ENCODE results near the gene CROCC2. TPM values are rescaled to one million over a fixed set of nuclear protein-coding genes. Genes with fewer than 3 reads are reported as not detected.

The CROCC2 gene
- total RNA-seq, 1 donor from 2014 or later, result 2.9 TPM

DNA sequence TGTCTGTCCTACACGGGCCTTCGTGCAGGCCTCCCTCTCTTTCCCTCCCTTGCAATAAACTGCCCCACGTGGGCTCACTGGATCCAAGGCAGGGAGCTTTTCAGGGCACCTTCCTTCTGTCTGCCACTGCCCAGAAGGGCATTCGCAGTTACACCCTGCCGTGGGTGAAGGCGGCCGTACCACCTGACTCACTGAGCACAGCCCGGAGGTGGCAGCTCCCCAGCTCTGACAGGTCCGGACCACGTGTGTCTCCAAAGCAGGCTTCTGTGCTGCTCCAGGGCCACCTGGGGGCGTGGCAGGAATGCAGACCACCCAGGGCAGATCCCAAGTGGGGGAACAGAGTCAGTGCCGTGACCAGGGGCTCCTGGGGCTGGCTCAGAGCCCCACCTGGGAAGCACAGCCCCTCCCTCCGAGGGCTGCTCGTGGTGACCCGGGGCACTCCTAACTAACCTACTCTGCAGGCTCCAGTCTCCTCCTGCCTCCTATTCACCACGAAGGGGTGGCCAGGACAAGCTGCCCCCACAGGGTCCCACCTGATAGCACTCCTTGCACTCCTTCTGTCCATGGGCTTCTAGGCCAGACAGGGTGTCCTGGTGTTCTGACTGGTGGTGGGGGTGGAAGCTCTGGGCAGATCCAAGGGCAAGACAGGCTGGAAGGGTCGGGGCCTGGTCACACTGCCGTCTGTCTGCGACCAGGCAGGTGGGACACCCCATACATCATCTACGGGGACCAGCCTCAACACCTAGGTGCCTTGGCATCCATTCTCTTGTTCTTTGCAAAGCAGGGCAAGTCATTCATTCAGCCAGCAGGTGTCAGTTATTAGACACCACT lies 102.0 kb downstream of the CROCC2 start:
- Histone ChIP-seq H3K36me3 (peaks cover 11 to 15% of the 10 kb centered on the region in 2 donors), H3K9me3 (peaks cover 12 to 31% of the 10 kb centered on the region in 2 donors), H3K4me1 (peaks cover 4 to 18% of the 10 kb centered on the region in 2 donors), H3K27ac (peak overlapping the region in 1 of 2 donors; percentile 64), H3K4me3 (no peak overlapping the region), H3K27me3 (no peaks in the 10 kb centered on the region)
- TF ChIP-seq, protein P1, sequence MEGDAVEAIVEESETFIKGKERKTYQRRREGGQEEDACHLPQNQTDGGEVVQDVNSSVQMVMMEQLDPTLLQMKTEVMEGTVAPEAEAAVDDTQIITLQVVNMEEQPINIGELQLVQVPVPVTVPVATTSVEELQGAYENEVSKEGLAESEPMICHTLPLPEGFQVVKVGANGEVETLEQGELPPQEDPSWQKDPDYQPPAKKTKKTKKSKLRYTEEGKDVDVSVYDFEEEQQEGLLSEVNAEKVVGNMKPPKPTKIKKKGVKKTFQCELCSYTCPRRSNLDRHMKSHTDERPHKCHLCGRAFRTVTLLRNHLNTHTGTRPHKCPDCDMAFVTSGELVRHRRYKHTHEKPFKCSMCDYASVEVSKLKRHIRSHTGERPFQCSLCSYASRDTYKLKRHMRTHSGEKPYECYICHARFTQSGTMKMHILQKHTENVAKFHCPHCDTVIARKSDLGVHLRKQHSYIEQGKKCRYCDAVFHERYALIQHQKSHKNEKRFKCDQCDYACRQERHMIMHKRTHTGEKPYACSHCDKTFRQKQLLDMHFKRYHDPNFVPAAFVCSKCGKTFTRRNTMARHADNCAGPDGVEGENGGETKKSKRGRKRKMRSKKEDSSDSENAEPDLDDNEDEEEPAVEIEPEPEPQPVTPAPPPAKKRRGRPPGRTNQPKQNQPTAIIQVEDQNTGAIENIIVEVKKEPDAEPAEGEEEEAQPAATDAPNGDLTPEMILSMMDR (IDR thresholded peaks at IDR 0.05), result no peak
- intact Hi-C loops (cut with DNase I), result no loop called here
- DNase-seq (ENCODE audit: low spot score in 2 of 2), result no peak

DNA sequence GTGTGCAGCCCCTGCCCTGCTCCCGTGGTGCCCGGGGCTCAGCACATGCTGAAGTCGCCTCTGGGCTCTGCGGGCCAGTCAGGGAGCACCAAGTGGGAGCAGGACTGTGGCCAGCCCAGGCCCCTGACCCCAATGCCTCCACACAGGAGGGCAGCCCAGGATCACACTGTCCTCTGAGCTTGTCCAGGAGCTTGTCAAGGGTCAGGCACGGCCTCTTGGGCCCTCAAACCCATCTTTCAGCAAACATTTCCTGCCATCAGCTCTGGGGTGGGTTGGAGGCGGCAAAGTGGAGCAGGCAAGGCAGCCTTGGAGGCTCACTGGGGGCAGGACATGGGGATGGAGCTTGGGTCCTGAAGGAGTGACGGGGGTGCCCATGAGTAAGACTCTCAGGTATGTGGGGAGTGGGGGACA lies 102.6 kb downstream of the CROCC2 start:
- H3K4me3 ChIP-seq, result no peak overlapping the region
- peak overlapping the region in 1 of 2 donors; percentile 64 for H3K27ac ChIP-seq
- peaks cover 5 to 9% of the 10 kb centered on the region in 2 donors for H3K36me3 ChIP-seq
- no peak for DNase-seq (ENCODE audit: low spot score in 2 of 2)
- peaks cover 4 to 18% of the 10 kb centered on the region in 2 donors for H3K4me1 ChIP-seq
- H3K9me3 ChIP-seq, result peaks cover 9 to 24% of the 10 kb centered on the region in 2 donors
- H3K27me3 ChIP-seq, result no peaks in the 10 kb centered on the region
- TF ChIP-seq, protein P1 (IDR thresholded peaks at IDR 0.05), result no peak
- intact Hi-C loops (cut with DNase I), result no loop called here

DNA sequence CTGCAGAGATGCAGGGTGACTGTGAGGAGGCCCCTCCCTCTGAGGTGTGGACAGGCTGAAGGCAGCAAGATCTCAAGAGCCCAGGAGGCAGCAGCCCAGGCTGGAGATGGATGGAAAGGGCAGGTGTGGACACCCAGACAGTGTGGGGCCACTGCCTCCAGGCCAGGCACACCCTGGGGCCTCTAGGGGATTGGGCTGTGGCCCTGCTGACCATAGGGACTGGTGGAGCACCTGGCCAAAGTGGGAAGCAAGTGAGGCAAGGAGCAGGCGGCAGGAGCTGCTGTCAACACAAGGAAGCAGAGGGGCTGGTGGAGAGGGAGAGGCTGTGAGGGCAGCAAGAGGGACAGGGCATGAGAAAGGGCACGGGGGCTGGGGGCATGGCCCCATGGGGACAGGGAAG lies 103.1 kb downstream of the CROCC2 start:
- intact Hi-C loops (cut with DNase I), result no loop called here
- Histone ChIP-seq H3K27me3 (no peaks in the 10 kb centered on the region), H3K4me3 (peak overlapping the region in 1 of 2 donors; percentile 57), H3K9me3 (peaks cover 4 to 20% of the 10 kb centered on the region in 2 donors), H3K4me1 (peaks cover 4 to 18% of the 10 kb centered on the region in 2 donors), H3K27ac (peak overlapping the region; percentile 64 to 76), H3K36me3 (peaks cover under 1 to 5% of the 10 kb centered on the region in 2 donors)
- TF ChIP-seq, protein P1 (IDR thresholded peaks at IDR 0.05), result no peak
- no peak for DNase-seq (ENCODE audit: low spot score in 2 of 2)

DNA sequence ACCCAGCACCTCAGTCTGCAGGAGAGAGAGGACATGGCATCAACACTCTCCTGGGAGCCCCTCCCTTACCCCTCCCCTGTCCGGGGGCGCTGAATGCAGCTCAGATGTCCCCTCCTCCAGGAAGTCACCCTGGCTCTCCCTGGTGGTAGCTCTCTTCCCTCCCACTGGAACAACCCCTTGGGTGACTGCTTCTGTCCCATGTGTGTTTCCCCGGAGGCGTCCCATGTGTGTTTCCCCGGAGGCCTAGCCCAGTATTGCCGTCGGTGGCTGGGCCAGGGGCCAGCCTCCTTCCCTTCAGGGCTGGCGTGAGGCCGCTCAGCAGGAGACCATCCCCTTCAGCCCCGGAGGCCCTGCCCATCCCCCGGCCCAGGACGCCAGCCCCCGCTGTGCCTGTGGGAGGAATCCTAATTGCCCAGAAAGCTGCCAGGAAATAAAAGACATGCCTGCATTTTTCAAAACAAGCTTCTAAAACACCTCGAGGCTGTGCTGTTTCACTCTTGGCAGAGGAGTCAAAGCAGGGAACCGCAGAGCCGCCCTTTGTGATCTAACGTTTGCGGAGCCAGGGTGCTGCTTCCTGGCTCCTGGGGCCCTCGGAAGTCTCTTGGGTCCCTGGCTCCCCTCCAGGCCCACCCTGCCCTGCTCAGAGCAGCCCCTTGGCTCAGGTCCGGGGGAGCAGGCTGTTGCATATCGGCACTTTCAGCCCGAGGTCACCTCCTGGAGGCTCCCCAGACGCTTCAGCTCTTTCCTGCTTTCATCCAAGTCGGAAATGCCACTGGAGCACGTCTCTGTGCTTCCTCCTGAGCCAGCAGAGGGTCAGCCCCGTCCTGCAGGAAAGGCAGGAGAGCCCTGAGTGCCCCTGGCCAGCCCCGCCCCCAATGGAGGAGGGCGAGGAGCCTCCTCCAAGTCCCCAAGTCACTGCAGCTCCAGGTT lies 103.7 kb downstream of the CROCC2 start:
- DNase-seq (ENCODE audit: low spot score in 2 of 2), result peak in 1 of 2 donors; percentile 72
- H3K4me3 ChIP-seq, result peak overlapping the region; percentile 51 to 57
- peaks cover 0 to 3% of the 10 kb centered on the region in 2 donors for H3K36me3 ChIP-seq
- H3K27ac ChIP-seq, result peak overlapping the region; percentile 64 to 76
- TF ChIP-seq, protein P1 (IDR thresholded peaks at IDR 0.05), result no peak
- H3K27me3 ChIP-seq, result no peaks in the 10 kb centered on the region
- peaks cover 4 to 18% of the 10 kb centered on the region in 2 donors for H3K4me1 ChIP-seq
- intact Hi-C loops (cut with DNase I), result no loop called here
- peaks cover under 1 to 13% of the 10 kb centered on the region in 2 donors for H3K9me3 ChIP-seq

DNA sequence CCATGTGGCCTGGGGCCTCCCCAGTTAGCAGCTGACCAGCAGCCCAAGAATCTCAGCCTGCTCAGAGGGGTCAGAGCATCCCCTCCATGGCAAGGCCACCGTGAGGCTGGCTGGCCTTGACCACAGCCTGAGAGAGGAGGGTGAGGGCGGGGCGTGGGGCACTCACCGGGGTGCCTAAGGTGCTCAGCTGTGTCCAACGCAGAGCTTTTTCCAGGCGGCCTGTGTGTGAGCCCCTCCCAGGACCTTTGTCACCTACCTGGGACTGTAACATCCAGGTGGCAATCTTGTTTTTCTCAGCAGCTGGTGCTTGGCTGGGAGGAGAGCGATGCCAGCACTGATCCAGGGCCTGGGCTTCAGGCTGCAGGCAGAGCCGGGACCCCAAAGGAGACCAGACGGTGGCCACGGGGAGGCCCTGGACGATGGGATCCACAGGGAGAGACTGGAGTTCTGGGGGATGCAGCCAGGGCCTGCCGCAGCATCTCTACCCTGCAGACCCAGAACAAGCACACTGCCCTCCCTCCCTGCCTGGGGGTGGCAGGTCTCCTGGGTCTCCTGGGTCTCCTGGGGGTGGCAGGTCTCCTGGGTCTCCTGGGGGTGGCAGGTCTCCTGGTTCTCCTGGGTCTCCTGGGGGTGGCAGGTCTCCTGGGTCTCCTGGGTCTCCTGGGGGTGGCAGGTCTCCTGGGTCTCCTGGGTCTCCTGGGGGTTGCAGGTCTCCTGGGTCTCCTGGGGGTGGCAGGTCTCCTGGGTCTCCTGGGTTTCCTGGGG lies 104.6 kb downstream of the CROCC2 start:
- TF ChIP-seq, protein P1 (IDR thresholded peaks at IDR 0.05), result no peak
- peaks cover 0 to 4% of the 10 kb centered on the region in 2 donors for H3K36me3 ChIP-seq
- peaks cover 4 to 18% of the 10 kb centered on the region in 2 donors for H3K4me1 ChIP-seq
- no peak for DNase-seq (ENCODE audit: low spot score in 2 of 2)
- H3K27me3 ChIP-seq, result no peaks in the 10 kb centered on the region
- H3K27ac ChIP-seq, result peak overlapping the region; percentile 64 to 76
- intact Hi-C loops (cut with DNase I), result no loop called here
- peak overlapping the region in 1 of 2 donors; percentile 57 for H3K4me3 ChIP-seq
- H3K9me3 ChIP-seq, result peaks cover 0 to 4% of the 10 kb centered on the region in 2 donors

Data from ascending aorta (tissue), 2 donors.